NCI-H187 treated with DMSO at 0.1 percent for 48 hours (cell line): Measurements from ENCODE around the gene ABCC12.
"Not testable (repeated sequence)": the region's sequence is repeated elsewhere in the genome, so short reads cannot be mapped to it uniquely, and the experiment has no call there.

Experiments
- DNase-seq: peaks from one replicate; lab custom pipeline; 2025; lab: John Stamatoyannopoulos, UW

ABCC12 gene

GRCh38 chr16:48155926-48156789 lies at the start of gene ABCC12:
ABCC12 (minus strand) TSS chr16:48155993; CDS start chr16:48146424, 9,569 bp downstream.
- no peak for DNase-seq

GRCh38 chr16:48204825-48205151 lies 49.0 kb upstream of the ABCC12 start:
- no peak for DNase-seq

DNA sequence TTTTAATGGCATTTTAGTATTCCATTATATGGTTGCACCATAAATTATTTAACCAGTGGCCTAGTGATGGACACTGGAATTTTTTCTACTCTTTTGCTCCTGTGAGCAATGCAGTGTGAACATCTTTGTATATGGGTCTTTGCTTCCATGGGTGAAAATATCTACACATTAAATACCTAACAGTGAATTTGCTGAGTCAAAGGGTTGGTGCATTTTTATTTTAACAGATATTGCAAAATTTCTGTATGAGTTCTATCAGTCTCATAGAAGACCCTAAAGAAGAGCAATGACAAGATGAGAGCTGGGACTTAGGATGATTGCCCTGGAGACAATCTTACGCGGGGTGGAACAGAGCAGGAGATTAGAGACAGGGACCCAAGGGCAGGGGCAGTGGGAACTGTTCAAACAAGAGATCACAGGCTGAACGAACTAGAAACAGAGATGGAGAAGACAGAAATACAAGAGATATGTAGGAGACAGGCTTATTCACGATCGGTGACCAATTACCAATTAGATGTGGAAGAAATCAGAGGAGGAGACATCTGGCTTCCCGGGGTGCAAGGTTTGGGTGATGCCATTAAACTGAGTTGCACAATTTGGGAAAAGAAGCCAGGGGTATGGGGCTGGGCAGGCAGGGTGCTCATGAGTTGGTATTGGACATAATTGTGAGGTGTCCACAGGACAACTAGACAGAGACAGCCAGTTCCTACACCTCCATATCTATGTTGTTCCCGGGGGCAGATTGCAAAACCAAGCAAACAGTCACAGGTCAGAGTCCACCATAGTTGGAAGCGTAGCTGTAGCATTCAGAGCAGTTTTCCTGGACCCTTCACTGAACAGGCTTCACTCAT lies 48.4 kb upstream of the ABCC12 start:
- no peak for DNase-seq

DNA sequence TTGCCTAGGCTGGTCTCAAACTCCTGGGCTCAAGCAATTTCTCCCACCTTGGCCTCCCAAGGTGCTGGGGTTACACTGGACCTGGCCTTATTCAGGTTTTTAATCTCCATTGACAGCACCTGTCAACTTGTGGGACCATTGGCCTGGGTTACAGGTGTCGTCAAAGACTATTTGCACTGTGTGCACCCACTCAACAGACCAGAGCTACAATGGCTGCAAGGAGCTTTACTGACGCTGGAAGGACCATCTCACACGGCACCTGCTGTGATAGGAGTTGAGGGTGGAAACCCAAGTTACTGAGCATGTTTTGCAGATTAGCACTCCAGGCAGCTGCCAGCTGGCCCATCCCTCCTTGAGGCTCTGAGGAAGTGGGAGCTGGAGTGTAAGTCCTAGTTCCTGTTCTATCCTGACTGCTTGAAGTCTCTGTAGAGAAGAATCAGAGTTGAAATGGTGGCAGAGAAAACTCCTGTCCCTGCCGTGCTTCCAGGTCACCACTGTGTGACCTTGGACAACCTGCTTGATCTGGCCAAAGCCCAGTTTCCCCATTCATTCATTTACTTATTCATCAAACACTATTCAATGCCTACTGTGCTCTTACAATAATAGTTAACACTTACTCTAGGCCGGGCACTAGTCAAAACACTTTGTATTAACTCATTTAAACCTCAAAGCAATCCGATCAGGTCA lies 45.9 kb upstream of the ABCC12 start:
- no peak for DNase-seq

GRCh38 chr16:48197294-48197693 lies 41.5 kb upstream of the ABCC12 start:
- peak; percentile 57 for DNase-seq

- no peak for DNase-seq
Measured at GRCh38 chr16:48194828-48195556, 39.2 kb upstream of the ABCC12 start.

DNA sequence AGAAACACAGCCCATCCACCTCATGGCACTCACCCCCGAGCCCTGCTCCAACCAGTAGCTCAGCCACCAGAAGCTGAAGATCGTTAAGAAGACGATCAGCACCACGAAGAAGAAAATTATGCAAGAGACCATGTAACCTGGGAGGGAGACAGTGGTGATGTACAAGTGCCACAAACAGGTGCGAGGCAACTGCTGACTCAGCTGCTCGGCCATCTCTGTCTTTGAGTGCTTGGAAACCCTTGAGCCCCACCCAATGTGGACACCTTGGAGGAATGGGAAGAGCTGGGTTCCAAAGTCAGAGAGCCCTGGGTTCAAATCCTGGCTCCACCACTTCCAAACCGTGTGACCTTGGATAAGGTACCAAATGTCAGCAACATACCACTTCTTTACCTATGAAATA lies 38.1 kb upstream of the ABCC12 start:
- no peak for DNase-seq

DNA sequence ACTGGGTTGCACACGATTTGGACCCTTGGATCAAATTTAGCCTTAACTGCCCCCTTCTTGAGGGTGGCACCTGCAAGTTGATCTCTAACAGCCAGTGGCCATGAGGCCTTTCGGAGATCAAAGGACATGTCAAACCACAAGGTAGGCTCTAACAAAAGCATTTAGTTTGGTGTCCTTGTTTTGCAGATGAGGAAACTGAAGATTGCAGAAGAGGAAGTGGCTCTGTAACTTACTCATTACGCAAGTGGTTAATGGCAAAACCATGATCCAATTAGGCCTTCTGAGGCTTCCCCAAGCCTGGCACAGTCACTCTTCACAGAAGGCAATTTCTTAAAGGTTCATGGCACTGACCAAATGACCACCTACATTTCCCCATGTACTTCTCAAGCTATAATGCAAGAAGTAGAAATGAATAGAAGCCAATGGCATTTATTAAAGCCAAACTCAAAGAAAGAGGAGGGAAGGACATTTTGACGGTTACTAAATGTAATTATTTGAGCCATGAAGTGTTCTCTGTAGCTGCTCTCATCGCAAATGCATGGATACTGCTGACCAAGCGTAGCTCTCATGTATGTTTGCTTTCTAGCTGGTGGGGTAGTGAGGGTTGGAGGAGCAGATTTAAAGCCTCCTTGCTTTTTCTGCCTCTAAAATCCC lies 32.8 kb upstream of the ABCC12 start:
- no peak for DNase-seq

GRCh38 chr16:48187779-48188178 lies 32.0 kb upstream of the ABCC12 start:
- DNase-seq = no peak

- no peak for DNase-seq
Measured at GRCh38 chr16:48184681-48185080, 28.9 kb upstream of the ABCC12 start.

DNA sequence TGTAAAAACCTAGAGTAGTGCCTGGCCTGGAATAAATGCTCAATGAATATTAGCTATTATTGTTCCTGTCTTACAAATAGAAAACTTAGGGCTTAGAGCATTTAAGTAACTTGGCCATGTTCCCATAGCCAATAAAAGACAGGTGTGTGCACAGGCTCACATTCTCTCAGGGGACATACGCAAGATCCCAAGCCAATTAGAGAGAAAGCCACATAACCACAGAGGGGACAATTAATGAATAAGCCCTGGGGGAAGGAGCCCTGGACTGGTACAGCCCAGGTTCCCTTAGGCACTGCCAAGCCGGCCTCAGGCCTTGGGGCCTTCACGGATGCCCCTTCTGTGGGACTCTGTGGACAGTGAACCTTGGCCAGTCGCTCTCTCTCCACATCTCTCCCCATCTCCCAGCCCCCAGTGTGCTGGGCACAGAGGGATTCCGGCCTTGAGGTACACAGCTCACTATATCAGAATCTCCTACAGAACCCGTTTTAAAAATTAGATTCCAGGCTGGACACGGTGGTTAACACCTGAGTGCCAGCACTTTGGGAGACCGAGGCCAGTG lies 27.3 kb upstream of the ABCC12 start:
- no peak for DNase-seq

DNA sequence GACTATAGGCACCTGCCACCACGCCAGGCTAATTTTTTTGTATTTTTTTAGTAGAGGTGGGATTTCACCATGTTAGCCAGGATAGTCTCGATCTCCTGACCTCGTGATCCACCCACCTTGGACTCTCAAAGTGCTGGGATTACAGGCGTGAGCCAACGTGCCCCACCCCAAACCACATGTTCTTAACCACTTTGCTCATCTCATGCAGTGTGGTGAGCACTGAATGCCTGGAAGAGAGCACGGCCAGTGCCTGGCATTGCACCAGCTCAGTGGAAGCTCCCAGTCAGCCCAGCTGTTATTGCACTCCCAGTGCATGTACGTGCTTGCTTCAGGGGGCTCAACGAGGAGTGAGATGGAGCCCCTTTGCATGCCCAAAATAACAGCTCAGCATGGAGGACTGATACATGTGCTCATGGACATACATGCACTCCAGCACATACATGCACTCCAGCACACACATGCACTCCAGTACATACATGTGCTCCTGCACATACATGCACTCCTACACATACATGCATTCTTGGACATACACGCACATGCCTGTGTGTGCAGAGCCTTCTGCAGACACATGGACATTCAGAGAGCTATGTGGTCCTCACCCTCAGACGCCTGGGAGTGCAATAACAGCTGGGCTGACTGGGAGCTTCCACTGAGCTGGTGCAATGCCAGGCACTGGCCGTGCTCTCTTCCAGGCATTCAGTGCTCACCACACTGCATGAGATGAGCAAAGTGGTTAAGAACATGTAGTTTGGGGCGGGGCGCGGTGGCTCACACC lies 26.1 kb upstream of the ABCC12 start:
- DNase-seq = not testable (repeated sequence)

DNA sequence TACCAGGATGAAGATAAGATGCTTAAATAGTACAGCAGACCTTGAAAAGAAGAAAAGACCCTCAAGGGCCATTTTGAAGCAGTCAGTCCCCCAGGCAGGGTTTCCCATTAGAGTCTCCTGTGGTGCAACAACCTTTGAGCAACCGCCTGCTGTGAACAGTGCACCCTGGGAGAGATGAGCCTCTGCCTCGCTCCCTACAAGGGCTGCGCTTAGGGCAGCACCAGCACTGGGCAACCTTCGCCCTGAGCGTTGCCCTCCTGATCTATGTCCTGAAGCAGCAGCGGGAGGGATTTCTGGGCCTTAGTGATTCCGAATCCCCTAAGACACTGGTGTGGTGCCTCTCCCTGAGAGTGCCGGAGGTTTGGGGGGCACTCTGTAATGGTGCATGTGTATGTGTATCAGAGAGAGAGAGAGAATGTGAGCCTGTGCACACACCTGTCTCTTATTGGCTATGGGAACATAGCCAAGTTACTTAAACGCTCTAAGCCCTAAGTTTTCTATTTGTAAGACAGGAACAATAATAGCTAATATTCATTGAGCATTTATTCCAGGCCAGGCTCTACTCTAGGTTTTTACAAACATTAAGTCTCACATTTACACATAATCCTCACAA lies 25.2 kb upstream of the ABCC12 start:
- DNase-seq = no peak

- DNase-seq = no peak
Measured at GRCh38 chr16:48176635-48177408, 21.0 kb upstream of the ABCC12 start.

- DNase-seq = no peak
Measured at GRCh38 chr16:48173889-48174288, 18.1 kb upstream of the ABCC12 start.

DNA sequence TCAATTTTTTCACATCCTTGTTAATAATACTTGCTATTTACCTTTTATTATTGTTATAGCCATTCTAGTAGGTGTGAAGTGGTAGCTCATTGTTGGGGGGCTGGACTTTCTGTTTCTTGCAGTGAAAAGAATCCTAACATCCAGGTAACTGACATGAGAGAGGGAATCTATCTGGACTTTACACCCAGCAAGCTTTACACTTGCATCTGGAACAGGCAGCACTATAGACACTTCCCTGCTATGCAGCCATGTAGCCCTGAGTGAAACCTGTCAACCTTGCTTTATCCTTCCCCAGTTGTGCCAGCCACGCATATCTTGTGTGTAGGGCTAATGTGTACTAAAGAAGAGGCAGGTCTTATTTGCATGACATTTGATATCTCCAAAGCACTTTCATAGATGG lies 16.9 kb upstream of the ABCC12 start:
- DNase-seq = no peak

DNA sequence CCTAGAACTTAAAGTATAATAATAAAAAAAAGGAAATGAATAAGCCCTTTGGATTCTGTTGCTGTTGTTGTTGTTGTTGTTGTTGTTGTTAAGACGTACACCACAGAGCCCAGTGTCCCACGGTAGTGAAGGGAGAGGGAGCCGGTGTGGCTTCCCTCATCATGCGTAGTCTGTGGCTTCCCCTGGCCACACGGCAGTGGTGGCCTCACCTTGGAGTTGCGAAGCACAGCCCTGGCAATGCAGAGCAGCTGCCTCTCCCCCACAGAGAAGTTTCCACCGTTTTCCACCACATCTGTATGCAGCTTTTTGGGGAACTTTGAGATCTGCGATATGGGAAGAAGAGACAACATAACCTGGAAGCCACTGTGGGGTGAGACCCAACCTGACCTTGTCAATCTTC lies 14.1 kb upstream of the ABCC12 start:
- no peak for DNase-seq

DNA sequence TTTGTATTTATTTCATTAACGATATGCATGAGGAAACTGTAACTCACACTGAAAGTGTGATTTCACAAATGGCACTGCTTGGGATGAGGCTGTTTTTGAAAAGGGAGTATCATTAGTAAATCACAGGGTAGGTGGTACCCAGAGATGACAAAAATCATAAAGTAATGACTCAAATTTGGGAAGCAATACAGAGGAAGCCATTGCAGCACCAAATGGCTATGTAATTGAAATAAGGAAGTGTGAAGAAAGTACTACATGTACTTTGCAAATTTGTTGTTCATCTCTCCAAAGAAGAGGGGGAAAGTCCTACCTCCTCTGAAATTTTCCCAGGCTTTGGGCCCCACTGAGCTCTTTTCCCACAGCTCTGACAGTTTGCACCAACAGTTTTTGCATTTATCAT lies 12.3 kb upstream of the ABCC12 start:
- no peak for DNase-seq

DNA sequence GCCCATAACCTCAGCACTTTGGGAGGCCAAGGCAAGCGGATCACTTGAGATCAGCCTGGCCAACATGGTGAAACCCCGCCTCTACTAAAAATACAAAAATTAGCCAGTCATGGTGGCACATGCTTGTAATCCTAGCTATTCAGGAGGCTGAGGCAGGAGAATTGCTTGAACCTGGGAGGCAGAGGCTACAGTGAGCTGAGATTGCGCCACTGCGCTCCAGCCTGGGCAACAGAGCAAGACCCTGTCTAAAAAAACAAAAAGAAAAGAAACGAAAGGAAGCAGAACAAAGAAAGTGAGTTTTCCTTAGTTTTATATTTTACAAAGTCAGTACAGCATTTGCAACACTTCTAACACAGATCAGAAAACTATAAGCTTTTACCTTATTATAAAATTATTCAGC lies 10.8 kb upstream of the ABCC12 start:
- not testable (repeated sequence) for DNase-seq
